ENCODE data around the gene ZNF155. TPM values are rescaled to one million over a fixed set of nuclear protein-coding genes. Genes with fewer than 3 reads are reported as not detected.

ZNF155 gene
- total RNA-seq, 1 donor = 10.0 TPM

- no peak overlapping the region for H3K4me3 ChIP-seq (ENCODE audit: low read depth, low read length)
- DNase-seq (ENCODE audit: low read depth) = peak; percentile 15
- TF ChIP-seq CTCF (IDR thresholded peaks at IDR 0.05; ENCODE audit: insufficient read depth, low read length) = no peak
Observed at GRCh38 chr19:44005973-44006372, 22.0 kb downstream of the ZNF155 start.

GRCh38 chr19:44007473-44007872 lies 23.5 kb downstream of the ZNF155 start:
- no peak for TF ChIP-seq CTCF (IDR thresholded peaks at IDR 0.05; ENCODE audit: insufficient read depth, low read length)
- H3K4me3 ChIP-seq (ENCODE audit: low read depth, low read length) = no peak overlapping the region
- no peak for DNase-seq (ENCODE audit: low read depth)

- TF ChIP-seq CTCF (IDR thresholded peaks at IDR 0.05; ENCODE audit: insufficient read depth, low read length) = no peak
- DNase-seq (ENCODE audit: low read depth) = no peak
- no peak overlapping the region for H3K4me3 ChIP-seq (ENCODE audit: low read depth, low read length)
Observed at GRCh38 chr19:44010468-44010867, 26.5 kb downstream of the ZNF155 start.

GRCh38 chr19:44019498-44019897 lies 35.5 kb downstream of the ZNF155 start:
- no peak for TF ChIP-seq CTCF (IDR thresholded peaks at IDR 0.05; ENCODE audit: insufficient read depth, low read length)
- H3K4me3 ChIP-seq (ENCODE audit: low read depth, low read length) = no peak overlapping the region
- DNase-seq (ENCODE audit: low read depth) = no peak

- no peak for DNase-seq (ENCODE audit: low read depth)
- TF ChIP-seq CTCF (IDR thresholded peaks at IDR 0.05; ENCODE audit: insufficient read depth, low read length) = no peak
- no peak overlapping the region for H3K4me3 ChIP-seq (ENCODE audit: low read depth, low read length)
Observed at GRCh38 chr19:44021221-44021620, 37.2 kb downstream of the ZNF155 start.

- no peak for DNase-seq (ENCODE audit: low read depth)
- H3K4me3 ChIP-seq (ENCODE audit: low read depth, low read length) = peak overlapping the region; percentile 92
- TF ChIP-seq CTCF (IDR thresholded peaks at IDR 0.05; ENCODE audit: insufficient read depth, low read length) = no peak
Observed at GRCh38 chr19:44024900-44025216, 40.9 kb downstream of the ZNF155 start.

GRCh38 chr19:44025217-44025936 lies 41.4 kb downstream of the ZNF155 start, which contains the start of gene ZNF222:
Gene ZNF222, plus strand, starts transcription at chr19:44025379. Its CDS starts 58 bp downstream, at chr19:44025437.
- DNase-seq (ENCODE audit: low read depth) = peak; percentile 91
- no peak for TF ChIP-seq CTCF (IDR thresholded peaks at IDR 0.05; ENCODE audit: insufficient read depth, low read length)

More at GRCh38 chr19:44025217-44025936, 41.4 kb downstream of the ZNF155 start, which contains the start of gene ZNF222:
- peak within 1 kb of the TSS; percentile 92 for H3K4me3 ChIP-seq (ENCODE audit: low read depth, low read length)
